Right lobe of liver (tissue), 6 donors: ENCODE measurements around the gene IFT43. TPM values are rescaled to one million over a fixed set of nuclear protein-coding genes. Genes with fewer than 3 reads are reported as not detected.

ENCODE experiments used
- ATAC-seq, 4 donors: fragments of 200-7000 bp; cut with Tn5 transposase; one replicate each; pipeline ENCODE4 v1.9.1; 2020; ENCODE audit warnings: mild to moderate bottlenecking in 4 of 4, moderate library complexity in 4 of 4
- DNase-seq, 3 donors: peaks; one replicate each; pipeline ENCODE4 v3.0.0-alpha.2; 2020
- H3K27ac ChIP-seq, 3 donors: fragments of 200-600 bp; one replicate each; pipeline ENCODE4 v1.8.0; 2022
- H3K27me3 ChIP-seq, 2 donors: fragments of 200-600 bp; one replicate each; pipeline ENCODE4 v1.8.0; 2022
- H3K36me3 ChIP-seq, 4 donors: fragments of 200-600 bp; sonication (generic) in 1 of 4; one replicate each; pipeline versions ENCODE4 v1.5.1 to v1.8.0; 2017 to 2022; ENCODE audit warnings: control low read depth in 1 of 4
- H3K4me1 ChIP-seq, 4 donors: fragments of 200-600 bp; sonication (generic) in 1 of 4; one replicate each; pipeline versions ENCODE4 v1.5.1 to v1.8.0; 2017 to 2022; ENCODE audit warnings: control low read depth in 1 of 4
- H3K4me3 ChIP-seq, 3 donors: fragments of 200-600 bp; one replicate each; pipeline ENCODE4 v1.8.0; 2022
- H3K9me3 ChIP-seq, 4 donors: fragments of 200-600 bp; sonication (generic) in 1 of 4; one replicate each; pipeline versions ENCODE4 v1.5.1 to v1.8.0; 2017 to 2022; ENCODE audit warnings: control low read depth in 1 of 4
- POLR2A ChIP-seq: fragments of 450-650 bp; IDR thresholded peaks from one replicate; pipeline ENCODE4 v1.6.1; 2017; ENCODE audit warnings: antibody characterized with exemption, mild to moderate bottlenecking
- WGBS: methylation state at CpG from one replicate; pipeline ENCODE4 v1.1.6; 2018; ENCODE audit warnings: low coverage, low lambda C conversion rate; ENCODE audit not compliant: insufficient coverage; ENCODE audit errors: missing lambda C conversion rate; 5-methylcytosine and 5-hydroxymethylcytosine counted together
- intact Hi-C, 2 donors: fragments of 100-400 bp; cut with DNase I; formaldehyde crosslinking; loops; one replicate each; pipeline versions ENCODE4 v1.11.2 to v1.14.1; 2022
- total RNA-seq, 6 experiments: library from RNA; depleted of rRNA in 2 of 6; stranded (reverse); fragments of >200 nt in 2 of 6; fragmentation: NEBNext Ultra II Directional in 3 of 6; extraction: Animal tissue kit (Norgen Biotek cat#: 25700) in 3 of 6; gene quantifications; one replicate each; pipeline versions ENCODE4 v1.1.0 to v1.2.4, GENCODE V29; 2016 to 2023
- TF ChIP-seq, protein P1 (sequence below), 4 donors: fragments of 200-600 bp in 3 of 4; fragments of 450-650 bp in 1 of 4; IDR thresholded peaks; one replicate each; pipeline versions ENCODE4 v1.5.1 to v1.8.0; 2016 to 2022; ENCODE audit warnings: antibody characterized with exemption in 4 of 4, mild to moderate bottlenecking in 2 of 4
- donor health status: DM: no; HTN: yes; CAD: no.
- donor health status: DM: no; HTN: no; CAD: no.
- donor health status: DM: no; HTN: no; CAD: no.
- donor health status: DM: no; HTN: yes; CAD: no.
- donor health status: DM: no; HTN: yes; CAD: no.

Gene IFT43
- total RNA-seq, 6 experiments from 2014 or later: 13.8 to 36.6 (median 20.7) TPM

DNA sequence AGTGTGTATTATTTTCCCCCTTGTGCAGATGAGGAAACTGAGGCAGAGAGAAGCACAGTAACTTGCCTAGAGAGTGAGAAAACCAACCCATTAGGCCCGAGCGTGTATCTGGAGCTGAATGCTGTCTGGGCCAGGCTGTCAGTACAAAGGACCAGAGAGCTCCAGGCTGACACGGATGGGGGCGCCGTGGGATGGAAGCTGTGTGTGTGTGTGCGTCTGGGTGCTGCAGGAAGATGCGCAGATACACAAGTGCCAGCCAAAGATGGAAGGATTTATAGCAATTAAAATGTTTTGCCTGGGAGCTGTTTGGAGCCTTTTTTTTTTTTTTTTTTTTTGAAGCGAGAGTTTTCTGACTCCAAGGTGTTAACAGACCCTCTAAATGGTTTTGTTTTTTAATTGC, 112.5 kb downstream of the IFT43 start:
- Histone ChIP-seq H3K4me3 (no peak overlapping the region), H3K27me3 (no peaks in the 10 kb centered on the region), H3K9me3 (no peaks in the 10 kb centered on the region), H3K36me3 (no peaks in the 10 kb centered on the region), H3K4me1 (no peaks in the 10 kb centered on the region), H3K27ac (no peak overlapping the region)
- TF ChIP-seq POLR2A: no peak
- TF ChIP-seq, protein P1, sequence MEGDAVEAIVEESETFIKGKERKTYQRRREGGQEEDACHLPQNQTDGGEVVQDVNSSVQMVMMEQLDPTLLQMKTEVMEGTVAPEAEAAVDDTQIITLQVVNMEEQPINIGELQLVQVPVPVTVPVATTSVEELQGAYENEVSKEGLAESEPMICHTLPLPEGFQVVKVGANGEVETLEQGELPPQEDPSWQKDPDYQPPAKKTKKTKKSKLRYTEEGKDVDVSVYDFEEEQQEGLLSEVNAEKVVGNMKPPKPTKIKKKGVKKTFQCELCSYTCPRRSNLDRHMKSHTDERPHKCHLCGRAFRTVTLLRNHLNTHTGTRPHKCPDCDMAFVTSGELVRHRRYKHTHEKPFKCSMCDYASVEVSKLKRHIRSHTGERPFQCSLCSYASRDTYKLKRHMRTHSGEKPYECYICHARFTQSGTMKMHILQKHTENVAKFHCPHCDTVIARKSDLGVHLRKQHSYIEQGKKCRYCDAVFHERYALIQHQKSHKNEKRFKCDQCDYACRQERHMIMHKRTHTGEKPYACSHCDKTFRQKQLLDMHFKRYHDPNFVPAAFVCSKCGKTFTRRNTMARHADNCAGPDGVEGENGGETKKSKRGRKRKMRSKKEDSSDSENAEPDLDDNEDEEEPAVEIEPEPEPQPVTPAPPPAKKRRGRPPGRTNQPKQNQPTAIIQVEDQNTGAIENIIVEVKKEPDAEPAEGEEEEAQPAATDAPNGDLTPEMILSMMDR (IDR thresholded peaks at IDR 0.05): no peak
- intact Hi-C loops: no loop called here
- 74% methylated on average over 7 of the region's 8 CpGs for WGBS
- DNase-seq (no peak), ATAC-seq (no peak)

DNA sequence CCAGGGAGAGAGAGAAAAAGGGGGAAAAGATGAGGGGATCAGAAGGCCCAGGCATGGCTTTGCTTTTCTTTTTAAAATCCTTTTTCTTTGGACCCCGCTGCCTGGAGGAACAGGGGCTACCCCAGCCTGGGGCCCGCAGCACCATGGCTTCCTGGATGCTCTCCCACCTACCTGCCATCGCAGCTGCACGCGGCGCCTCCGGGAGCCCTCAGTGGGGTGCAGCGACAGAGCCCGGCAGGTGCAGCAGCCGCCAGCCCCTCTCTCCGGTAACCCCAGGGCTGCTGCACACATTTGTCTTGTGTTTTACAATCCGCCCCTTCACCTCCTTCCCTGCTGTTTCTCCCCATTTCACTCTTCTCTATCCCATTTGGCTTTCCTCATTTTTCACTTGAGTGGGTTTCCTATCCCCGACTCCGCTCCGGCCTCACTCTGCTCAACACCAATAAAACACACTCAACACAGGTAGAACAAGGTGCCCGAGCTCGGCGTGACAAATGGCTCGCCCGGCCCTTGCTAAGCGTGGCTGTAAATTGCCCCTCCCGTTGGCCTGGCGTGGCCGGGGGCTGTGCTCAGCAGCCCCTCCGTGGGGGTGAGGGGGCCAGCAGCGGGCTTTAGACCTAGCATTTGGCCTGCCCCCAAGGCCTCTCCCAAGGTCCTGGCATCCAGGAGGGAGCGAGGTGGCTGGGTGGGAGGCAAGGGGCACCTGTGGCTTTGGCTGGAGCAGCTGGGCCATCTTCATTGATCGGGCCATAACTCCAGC, 113.5 kb downstream of the IFT43 start:
- DNase-seq (no peak), ATAC-seq (no peak)
- no peak overlapping the region for H3K27ac ChIP-seq
- H3K4me3 ChIP-seq: no peak overlapping the region
- intact Hi-C loops: no loop called here
- no peaks in the 10 kb centered on the region for H3K9me3 ChIP-seq
- WGBS: 85% methylated on average over 13 of the region's 28 CpGs
- H3K36me3 ChIP-seq: no peaks in the 10 kb centered on the region
- no peak for TF ChIP-seq POLR2A
- TF ChIP-seq, protein P1 (IDR thresholded peaks at IDR 0.05): no peak
- no peaks in the 10 kb centered on the region for H3K27me3 ChIP-seq
- no peaks in the 10 kb centered on the region for H3K4me1 ChIP-seq

DNA sequence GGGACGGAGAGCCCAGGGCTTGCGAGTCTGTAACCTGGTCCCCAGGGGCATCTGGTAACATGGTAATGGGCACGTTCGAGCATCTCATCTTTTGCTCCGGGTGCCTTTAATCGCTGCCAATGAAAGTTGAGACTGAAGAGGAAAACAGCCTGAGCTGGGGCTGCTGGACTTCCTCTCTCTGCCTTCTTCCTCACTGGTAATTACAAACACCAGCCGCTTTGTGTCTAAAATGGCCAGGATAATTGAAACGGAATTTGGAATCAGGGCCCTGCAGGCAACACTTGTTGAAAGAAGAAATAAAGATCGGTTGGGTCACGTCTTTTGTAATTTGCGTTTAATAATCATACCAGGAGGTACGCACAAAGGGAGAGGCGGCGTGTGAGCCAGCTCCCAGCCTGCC, 114.7 kb downstream of the IFT43 start:
- no peak for ATAC-seq
- 67% methylated on average over 10 of the region's 14 CpGs for WGBS
- TF ChIP-seq POLR2A: no peak
- TF ChIP-seq, protein P1 (IDR thresholded peaks at IDR 0.05): no peak
- Histone ChIP-seq H3K9me3 (no peaks in the 10 kb centered on the region), H3K4me3 (no peak overlapping the region), H3K27ac (no peak overlapping the region), H3K36me3 (no peaks in the 10 kb centered on the region), H3K27me3 (no peaks in the 10 kb centered on the region), H3K4me1 (no peaks in the 10 kb centered on the region)
- intact Hi-C loops: no loop called here
- DNase-seq: no peak

DNA sequence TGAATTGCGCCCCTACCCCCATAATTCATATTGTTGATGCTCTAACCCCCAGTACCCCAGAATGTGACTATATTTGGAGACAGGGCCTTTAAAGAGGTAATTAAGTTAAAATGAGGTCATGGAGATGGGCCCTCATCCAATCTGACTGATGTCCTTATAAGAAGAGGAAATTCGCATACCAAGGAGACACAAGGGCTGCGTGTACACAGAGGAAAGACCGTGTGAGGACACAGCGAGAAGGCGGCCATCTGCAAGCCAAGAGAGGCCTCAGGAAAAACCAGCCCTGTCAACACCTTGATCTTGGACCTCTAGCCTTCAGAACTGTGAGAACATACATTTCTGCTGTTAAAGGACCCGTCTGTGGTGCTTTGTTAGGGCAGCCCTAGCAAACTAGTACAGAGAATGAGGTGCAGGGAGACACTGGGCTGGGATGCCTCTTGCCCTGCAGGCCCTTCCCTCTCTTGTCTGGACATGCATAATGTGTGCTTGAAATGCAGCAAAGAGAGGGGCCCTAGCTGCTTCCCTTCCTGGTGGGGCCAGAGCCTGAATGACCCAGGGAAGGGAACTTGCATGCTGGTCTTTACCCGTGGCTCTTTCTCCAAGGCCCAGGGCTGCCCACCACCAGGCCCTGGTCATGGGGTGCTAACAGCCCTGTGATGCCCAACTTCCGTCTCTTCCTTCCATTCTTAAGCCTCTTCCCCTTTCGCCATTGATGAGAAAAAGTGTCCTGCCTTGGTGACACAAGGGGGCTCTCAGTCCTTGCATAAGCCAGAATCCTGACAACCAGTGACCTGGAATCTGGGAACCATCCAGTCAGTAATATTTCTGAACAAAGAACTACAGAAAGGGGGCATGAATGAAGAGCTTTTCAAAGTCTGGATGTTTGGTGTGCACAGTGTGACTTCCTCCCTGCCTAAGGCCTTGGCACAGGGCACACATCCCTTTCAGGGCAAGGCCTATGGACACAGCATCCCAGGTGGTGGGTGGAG, 116.1 kb downstream of the IFT43 start:
- Histone ChIP-seq H3K4me3 (no peak overlapping the region), H3K4me1 (no peaks in the 10 kb centered on the region), H3K27me3 (no peaks in the 10 kb centered on the region), H3K27ac (no peak overlapping the region), H3K9me3 (no peaks in the 10 kb centered on the region), H3K36me3 (no peaks in the 10 kb centered on the region)
- WGBS: 59% methylated on average over 8 of the region's 10 CpGs
- intact Hi-C loops: no loop called here
- DNase-seq (no peak), ATAC-seq (no peak)
- no peak for TF ChIP-seq POLR2A
- TF ChIP-seq, protein P1 (IDR thresholded peaks at IDR 0.05): no peak
